Loucy (cell line): ENCODE results near the gene XCR1.

ENCODE experiments used
- EZH2phosphoT487 ChIP-seq: fragments of 200-600 bp; IDR thresholded peaks from 2 replicates; pipeline ENCODE4 v1.6.1; 2018; ENCODE audit warnings: antibody characterized with exemption, mild to moderate bottlenecking, moderate library complexity, borderline replicate concordance
- TF ChIP-seq, protein P1 (sequence below): fragments of 200-600 bp; sonication (generic); conservative IDR thresholded peaks from 2 replicates; pipeline ENCODE4 v1.5.1; 2014; ENCODE audit warnings: mild to moderate bottlenecking, antibody characterized with exemption, low read length

DNA sequence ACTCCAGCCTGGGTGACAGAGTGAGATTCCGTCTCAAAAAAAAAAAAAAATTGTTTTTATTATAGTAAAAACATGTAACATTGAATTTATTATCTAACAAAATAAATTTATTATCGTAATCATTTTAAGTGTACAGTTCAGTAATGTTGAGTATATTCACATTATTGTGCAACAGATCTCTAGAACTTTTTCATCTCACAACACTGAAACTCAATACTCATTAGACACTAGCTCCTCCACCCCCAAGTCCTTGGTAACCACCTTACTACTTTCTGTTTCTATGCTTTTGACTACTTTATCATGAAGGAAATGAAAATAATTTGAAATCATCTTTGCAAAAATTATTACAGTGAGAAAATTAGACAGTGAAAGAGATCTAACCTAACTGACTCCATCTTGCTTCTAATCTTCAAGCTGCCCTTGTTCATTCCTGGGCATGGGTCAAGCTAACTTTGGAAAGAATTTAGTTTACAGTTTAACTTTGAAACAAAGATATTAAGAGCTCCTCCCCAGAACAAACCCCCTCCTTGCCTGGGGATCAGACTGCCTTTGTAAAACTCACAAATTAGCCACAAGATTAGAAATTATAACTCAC is 16.7 kb downstream of the XCR1 start:
- TF ChIP-seq, protein P1, sequence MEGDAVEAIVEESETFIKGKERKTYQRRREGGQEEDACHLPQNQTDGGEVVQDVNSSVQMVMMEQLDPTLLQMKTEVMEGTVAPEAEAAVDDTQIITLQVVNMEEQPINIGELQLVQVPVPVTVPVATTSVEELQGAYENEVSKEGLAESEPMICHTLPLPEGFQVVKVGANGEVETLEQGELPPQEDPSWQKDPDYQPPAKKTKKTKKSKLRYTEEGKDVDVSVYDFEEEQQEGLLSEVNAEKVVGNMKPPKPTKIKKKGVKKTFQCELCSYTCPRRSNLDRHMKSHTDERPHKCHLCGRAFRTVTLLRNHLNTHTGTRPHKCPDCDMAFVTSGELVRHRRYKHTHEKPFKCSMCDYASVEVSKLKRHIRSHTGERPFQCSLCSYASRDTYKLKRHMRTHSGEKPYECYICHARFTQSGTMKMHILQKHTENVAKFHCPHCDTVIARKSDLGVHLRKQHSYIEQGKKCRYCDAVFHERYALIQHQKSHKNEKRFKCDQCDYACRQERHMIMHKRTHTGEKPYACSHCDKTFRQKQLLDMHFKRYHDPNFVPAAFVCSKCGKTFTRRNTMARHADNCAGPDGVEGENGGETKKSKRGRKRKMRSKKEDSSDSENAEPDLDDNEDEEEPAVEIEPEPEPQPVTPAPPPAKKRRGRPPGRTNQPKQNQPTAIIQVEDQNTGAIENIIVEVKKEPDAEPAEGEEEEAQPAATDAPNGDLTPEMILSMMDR: no peak
- TF ChIP-seq EZH2phosphoT487: no peak
